Inflammatory macrophage treated with lipopolysaccharide for 1 hour (primary cell): ENCODE measurements around the gene GAL3ST2.
A peak's percentile ranks its signal among the peaks of the same experiment; 100 is the strongest.
"Not testable (repeated sequence)": the region's sequence is repeated elsewhere in the genome, so short reads cannot be mapped to it uniquely, and the experiment has no call there.

Experiments used
- DNase-seq, 2 donors: peaks; one replicate each; pipeline ENCODE4 v3.0.0-alpha.2; 2020 to 2022

The GAL3ST2 gene

DNA sequence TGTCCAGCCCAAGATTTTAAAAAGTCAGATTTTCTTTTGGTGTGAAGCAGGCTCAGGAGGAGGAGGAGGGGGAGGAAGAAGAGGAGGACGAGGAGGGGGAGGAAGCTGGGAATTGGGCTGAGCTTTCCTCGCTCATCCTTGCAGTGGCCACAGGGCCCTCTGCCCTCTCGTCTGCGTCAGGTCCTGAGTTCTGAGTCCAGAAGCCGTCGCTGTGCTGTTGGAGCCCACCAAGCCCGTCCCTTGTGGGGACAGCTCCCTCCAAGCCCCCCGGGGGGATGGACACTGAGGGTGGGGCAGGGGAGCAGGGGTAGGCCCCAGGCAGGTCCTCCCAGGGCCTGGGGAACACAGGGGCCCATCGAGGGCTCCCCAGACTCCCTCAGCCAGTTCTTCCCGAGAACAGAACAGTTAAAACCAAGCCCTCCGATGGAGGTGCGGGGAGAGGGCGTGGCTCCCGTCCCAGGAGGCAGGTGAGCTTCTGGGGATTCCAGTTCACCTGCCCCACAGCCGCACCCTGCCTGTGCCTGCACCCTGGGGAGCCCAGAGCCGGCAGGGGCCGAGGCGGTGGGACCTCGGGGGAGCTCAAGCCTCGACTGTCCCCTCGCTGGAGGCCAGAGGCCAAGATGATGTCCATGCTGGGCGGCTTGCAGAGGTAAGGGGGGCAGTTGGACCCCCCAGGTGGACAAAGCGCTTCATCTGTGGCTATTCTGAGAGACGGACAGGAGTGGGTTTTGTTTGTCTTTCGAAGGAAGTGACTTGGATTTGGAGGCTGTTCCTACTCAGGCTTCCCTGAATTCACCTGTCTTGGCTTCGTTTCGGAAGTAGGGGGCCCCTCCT lies at the start of gene GAL3ST2:
Gene GAL3ST2, plus strand, starts transcription at position 487 of the 834 bp plus-strand sequence. Its CDS starts 134 bp downstream, at position 621.
- DNase-seq, result no peak

DNA sequence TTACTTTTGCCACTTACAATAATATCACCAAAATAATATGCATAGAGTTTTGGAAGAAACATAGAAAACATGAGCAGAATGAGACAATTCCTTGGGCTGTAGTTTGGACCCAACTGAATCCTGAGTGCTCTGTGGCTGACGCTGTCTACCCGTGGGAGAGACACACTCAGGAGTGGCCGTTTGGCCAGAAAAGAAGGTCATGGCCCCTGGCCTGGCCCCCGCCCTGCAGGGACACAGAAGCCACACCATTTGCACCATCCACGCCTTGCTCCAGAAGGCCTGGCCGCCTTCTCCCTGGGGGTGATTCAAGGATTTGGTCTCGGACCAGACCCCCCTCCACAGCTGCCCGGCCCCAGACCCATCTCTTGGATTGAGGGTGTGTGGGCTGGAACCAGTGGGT lies 48.6 kb upstream of the GAL3ST2 start:
- DNase-seq, result no peak

DNA sequence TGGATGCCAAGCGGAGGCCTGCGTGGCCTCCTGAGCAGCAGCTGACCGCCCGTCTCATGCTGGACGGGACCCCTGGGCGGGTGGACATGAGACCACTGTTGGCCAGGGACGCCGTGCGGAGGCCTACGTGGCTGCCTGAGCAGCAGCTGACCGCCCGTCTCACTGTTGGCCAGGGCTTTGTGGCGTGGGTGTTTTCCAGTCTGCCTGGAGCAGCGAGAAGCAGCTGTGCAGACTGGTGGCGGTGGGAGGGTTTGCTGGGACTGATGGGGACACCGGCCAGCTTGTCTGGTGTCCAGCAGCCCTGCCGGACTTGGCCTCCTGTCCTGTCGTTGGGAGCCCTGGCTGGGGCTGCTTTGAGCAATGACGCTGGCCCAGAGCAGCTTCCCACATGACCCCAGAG lies 48.0 kb upstream of the GAL3ST2 start:
- DNase-seq, result no peak

DNA sequence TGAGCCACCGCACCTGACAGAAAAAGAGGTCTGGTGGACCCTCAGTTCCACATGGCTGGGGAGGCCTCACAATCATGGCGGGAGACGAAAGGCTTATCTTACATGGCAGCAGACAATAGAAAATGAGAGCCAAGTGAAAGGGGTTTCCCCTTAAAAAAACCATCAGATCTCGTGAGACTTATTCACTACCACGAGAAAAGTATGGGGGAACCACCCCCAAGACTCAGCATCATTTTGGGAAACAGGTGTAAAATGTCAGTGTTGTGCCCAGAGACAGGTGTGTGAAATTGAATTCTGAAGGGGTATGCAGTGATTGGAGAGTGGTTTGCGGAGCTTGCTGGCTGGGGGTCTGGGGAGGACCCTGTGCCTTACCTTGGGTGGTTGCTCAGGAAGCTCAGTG lies 46.8 kb upstream of the GAL3ST2 start:
- peak in 1 of 2 donors; percentile 11 for DNase-seq

DNA sequence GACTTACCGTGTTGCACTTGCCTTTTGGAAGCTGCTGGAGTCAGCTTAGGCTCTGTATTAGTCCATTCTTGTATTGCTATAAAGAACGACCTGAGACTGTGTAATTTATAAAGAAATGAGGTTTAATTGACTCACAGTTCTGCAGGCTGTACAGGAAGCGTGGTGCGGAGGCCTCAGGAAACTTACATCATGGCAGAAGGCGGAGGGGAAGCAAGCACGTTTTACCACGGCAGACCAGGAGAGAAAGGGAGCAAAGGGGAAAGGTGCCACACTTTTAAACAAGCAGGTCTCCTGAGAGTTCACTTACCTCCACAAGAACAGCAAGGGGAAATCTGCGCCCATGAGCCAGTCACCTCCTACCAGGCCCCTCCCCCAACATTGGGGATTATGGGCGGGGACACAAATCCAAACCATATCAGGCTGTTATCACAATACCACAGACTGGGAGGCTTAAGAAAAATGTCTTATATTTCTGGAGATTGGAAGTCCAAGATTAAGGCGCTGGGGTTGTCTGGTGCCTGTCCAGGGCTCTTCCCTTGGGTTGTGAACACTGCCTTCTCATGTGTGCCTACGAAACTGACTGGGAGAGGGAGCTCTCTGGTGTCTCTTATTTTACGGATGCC lies 45.8 kb upstream of the GAL3ST2 start:
- DNase-seq, result peak; percentile 41 to 50

DNA sequence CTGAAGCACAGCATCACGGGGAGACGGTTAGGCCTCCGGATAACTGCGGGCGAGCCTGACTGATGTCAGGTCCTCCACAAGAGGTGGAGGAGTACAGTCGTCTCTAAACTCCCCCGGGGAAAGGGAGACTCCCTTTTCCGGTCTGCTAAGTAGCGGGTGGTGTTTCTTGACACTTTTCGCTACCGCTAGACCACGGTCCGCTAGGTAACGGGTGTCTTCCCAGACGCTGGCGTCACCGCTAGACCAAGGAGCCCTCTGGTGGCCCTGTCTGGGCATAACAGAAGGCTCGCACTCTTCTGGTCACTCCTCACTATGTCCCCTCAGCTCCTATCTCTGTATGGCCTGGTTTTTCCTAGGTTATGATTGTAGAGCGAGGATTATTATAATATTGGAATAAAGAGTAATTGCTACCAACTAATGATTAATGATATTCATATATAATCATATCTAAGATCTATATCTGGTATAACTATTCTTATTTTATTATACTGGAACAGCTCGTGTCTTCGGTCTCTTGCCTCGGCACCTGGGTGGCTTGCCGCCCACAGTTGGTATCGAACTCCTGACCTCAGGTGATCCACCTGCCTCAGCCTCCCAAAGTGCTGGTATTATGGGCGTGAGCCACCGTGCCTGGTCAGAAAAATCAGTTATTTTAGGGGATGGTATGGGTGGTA lies 44.0 kb upstream of the GAL3ST2 start:
- peak; percentile 16 to 47 for DNase-seq

DNA sequence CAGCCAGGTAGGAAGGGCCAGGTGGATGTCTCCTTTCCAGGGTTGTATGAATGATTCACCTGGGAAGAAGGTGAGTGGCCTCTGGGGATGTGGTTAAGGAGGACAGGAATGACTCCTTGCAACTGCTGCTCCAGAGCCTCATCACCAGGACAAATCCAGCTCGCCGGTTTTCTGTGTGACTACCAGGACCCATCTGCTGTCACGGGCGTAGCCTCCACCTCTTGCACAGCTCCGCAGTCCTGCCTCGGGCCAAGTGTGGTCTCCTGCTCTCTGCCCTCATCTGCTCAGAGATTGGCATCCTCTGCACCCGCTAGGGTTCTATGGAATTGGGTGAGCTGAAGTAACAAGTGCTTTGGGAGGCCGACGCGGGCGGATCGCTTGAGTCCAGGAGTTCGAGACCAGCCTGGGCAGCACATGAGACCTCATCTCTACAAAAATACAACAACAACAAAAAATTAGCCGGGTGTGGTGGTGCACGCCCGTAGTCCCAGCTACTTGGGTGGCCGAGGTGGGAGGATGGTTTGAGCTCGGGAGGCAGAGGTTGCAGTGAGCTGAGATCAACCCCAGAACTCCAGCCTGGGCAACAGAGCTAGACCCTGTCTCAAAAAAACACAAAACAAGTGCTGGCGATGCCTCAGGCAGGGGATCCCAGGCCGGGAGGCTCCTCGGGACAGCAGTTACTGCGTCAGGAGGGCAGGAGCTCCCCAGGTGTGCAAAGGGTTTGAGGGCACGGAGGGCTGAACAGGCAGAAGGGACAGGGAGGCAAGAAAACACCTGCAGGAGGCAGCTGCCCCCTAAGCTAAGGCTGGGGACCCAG lies 43.0 kb upstream of the GAL3ST2 start:
- DNase-seq, result no peak

DNA sequence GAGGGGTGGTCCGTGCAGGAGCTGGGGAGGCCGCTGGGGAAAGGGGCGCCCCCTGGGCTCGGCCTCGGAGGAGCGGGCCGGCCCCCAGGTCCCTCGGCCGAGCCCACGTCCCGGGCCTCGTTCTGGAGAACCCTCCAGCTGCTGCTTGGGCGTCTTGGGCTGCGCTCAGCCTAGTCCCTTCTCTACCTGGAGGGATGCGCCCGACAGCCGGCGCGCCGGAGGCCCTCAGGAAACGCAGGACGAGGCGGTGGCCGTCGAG lies 42.5 kb upstream of the GAL3ST2 start:
- no peak for DNase-seq

DNA sequence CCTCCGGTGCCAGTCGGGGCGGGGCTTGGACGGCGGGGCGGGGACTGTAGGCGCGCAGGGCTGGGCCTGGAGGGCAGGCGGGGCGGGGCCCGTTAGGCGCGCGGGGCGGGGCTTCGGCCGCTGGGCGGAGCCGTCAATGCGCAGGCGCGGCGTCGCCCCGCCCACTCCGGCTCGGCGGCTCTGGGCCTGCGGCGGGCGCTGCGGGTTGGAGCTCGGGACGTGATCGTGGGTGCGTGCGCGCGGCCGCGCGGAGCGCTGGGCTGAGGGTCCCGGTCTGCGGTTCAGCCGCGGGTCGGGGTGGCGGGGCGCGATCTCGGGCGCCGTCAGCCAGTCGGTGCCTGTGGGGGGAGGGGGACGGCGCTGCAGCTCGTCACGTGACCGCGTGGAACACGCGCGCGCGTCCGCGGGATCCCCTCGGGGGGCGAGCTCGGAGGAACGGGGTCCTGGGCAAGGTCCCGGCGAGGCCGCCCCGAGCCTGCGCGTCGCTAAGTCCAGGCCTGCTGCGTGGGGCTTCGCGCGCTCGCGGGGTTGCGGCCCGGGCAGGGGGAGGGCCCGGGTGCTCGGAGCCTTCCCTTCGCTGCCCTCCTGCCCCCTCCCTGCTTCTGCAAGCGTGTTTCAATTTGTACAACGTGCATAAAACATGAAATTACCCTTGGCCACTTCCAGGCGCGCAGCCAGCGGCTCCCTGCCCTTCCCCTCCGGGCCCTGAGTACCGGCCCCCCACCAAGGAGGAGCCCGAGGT lies 42.0 kb upstream of the GAL3ST2 start, which contains the start of gene D2HGDH:
Gene D2HGDH, plus strand, starts transcription at position 164 of the 742 bp plus-strand sequence. CDS start 595 bp downstream, outside the sequence.
- DNase-seq, result peak; percentile 77 to 96

DNA sequence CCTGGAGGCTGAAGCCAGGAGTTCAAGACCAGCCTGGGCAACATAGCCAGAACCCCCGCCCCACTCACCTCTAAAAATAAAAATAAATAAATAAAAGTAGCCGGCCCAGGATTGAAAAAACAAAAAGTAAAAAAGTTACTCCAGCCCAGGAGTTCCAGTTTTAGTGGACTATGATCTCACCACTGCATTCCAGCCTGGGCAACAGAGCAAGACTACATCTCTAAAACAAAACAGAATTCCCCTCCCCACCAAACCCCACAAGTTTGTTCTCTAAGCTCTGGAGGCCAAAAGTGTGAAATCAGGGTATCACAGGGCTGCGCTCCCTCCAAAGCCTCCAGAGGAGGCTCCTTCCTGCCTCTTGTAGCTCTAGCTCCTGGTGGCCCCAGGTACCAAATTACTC lies 40.5 kb upstream of the GAL3ST2 start:
- no peak for DNase-seq

DNA sequence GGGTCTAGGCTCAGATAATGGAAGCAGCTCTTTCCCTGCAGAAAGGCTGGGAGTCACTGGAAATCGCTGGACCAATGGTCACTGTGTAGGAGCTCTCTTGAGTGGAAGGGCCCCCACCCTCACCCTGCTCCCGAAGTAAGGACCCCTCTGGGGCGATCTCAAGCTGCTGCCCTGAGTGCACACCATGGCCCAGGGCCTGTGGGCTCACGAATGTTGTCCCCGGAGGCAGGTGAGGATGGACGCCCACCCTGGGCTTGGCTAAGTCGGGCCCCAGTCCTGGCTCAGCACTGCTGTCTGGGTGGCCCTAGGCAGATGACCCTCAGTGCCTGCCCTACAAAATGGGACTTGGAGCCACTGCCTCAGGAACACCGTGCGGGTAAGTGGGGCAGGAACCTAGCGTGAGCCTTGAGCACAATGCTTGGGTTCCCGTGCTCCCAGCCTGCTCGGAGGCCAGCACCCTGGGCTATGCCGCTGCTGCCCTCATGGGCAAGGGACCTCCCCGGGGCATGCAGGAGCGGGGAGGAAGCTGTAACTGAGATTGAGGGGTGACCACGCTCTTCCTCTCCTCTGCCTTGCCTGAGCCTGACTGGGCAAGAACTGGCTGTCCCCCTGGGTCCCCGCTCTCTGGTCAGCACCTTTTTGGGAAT lies 38.5 kb upstream of the GAL3ST2 start:
- no peak for DNase-seq

DNA sequence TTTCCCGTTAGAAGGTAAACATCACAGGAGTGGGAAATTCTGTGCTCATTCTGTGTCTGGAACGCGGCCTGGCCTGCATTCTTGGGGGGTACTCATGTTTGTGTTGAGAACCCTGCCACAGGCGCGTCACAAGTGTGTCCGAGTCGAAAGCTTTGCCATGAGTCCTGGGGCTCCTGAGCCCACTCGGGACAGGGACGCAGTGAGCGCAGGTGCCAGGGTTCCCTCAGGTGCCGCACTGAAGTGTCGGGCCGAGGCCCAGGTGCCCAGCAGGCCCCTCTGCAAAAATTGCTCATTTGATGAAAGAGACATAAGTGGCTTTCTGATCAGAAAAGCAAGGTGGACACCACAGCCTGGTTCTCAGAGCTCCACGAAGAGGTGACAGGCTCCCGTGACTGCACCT lies 37.4 kb upstream of the GAL3ST2 start:
- DNase-seq, result no peak

DNA sequence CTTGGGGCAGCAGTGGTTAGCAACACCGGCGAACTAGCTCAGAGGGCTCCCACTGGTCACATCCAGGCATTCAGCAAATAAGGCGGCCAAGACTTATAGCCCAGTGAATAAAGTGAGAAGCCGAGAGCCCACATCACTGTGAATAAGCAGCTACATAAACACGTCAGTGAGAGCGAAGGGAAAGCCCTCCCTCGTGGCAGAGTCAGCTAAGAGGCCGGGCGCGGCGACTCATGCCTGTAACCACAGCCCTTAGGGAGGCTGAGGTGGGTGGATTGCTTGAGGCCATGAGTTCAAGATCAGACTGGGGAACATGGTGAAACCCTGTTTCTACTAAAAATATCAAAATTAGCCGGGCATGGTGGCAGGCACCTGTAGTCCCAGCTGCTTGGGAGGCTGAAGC lies 37.0 kb upstream of the GAL3ST2 start:
- DNase-seq, result peak; percentile 20 to 35

DNA sequence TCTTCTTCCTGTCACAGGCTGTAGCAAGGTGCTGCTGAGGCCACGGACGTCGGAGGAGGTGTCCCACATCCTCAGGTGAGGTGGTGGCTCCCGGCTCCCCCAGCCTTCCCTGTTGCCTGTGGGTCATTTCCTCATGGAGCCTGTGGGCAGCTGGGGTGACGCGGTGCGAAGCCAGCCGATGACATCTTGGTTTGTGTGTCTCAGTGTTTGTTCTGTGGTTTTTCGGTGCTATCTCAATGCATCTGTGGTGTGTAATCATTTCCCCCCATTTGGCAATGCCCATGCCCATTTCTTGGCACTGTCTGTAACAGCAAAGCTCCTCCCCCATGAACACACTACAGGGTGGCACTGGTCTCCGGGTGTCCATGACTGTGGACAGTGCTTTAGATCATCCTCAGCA lies 35.6 kb upstream of the GAL3ST2 start:
- peak; percentile 46 to 62 for DNase-seq

DNA sequence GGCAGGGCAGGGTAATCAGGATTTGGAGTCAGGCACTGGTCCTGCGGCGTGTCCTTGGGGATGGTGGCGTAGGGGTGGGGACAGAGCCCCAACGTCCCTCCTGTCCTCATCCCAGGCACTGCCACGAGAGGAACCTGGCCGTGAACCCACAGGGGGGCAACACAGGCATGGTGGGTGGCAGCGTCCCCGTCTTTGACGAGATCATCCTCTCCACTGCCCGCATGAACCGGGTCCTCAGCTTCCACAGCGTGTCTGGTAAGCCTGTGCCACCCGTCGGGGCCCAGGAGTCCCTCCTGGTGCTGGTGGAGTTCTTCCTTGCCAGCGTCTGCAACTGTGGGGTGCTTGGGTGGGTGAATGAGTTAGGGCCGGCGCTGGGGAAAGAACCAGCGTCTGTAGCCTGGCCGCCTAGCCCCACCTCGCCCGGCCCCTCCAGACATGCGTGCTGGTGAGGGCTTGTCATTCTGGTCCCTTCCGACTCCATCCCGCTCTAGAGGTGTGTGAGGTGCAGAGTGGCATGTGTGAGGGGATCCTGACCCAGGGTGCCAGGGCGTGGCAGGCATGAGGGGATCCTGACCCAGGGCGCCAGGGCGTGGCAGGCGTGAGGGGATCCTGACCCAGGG lies 34.2 kb upstream of the GAL3ST2 start:
- no peak for DNase-seq

DNA sequence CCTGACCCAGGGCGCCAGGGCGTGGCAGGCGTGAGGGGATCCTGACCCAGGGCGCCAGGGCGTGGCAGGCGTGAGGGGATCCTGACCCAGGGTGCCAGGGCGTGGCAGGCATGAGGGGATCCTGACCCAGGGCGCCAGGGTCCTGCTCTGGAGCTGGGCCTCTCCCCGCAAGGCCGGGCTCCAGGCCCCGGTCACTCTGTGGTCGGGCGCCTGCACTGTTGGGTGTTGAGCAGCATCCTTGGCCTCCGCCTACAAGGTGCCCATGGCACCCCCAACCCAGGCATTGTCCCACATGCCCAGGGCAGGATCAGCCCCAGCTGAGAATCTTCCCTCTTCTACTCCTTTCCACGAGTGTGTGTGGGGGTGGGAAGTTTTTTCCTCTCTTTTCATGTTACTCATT lies 33.6 kb upstream of the GAL3ST2 start:
- not testable (repeated sequence) for DNase-seq

DNA sequence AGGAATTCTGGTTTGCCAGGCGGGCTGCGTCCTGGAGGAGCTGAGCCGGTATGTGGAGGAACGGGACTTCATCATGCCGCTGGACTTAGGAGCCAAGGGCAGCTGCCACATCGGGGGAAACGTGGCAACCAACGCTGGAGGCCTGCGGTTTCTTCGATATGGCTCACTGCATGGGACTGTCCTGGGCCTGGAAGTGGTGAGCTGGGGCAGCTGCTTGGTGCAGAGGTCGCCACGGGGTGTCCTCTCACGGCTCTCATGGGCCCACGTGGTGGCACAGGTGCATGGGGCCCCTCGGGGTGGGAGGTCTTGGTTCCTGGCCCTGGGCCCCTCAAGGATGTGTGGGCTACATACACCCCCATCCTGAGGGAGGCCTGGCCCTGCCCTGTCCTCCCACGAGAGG lies 33.0 kb upstream of the GAL3ST2 start:
- DNase-seq, result no peak

DNA sequence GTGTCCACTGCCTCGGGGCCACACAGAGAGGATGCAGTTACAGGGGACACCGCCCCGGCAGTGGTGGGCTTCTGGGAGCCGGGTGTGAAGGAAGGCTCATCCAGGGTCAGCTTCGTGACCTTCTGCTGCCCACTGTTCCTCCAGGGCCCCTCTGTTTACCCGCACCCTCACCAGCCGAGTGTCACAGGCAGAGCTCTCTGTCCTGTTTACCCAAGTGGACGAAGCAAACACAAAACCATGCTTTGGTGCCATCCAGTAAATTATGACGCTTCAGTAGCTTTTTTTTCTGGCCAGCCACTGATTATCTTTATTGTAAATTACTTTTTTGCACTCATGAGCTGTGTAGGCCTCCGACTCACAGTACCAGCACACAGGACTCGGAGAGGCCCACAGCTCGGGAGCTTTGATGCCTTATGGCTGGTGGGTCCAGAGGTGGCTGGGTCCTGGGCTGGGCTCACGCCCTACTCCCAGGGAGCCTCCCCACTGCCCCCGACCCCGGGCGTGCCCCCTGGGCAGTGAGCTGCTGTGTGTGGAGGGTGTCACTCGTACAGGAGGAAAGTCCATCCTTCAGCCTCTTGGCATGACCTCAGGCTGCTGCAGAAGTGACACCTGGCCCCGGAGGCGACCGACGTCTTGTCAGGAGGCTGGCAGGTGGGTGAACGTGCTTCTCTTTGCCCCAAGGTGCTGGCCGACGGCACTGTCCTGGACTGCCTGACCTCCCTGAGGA lies 32.4 kb upstream of the GAL3ST2 start:
- DNase-seq, result no peak

DNA sequence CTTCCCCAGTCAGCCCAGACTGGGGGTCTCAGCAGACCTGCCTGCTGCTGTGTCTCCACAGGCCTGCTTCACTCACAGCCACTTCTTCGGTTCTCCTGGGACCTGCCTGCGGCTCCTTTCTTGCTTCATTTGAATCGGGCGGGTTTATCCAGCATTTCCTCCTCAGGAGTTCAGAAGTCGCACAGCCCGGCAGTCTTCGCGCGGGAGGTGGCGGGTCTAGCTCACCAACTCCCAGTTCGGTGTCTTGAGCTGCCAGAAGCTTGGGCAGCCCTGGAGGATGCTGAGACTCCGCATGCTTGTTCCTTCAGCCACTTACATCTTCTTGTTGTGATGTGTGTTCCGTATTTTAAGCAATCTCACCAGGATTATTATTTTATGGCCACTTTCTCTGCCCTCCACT lies 31.3 kb upstream of the GAL3ST2 start:
- no peak for DNase-seq

DNA sequence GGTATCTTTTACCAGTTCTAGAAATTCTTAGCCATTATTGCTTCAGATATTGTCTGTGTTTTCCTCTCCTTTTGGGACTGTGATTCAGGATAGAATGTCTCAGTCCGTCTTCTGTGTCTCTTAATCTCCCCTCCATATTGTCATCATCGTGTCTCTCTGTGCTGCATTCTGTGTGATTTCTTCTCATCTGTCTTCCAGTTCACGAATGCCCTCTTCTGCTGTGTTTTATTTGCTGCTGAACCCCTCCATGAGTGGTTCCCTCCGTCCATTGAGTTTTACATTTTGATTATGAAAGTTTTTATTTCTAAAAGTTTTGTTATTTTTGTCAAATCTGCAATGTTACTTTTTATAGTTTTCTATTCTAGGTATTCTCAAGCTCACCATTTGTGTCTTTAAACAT lies 30.5 kb upstream of the GAL3ST2 start:
- DNase-seq, result no peak
